Measurements from ENCODE around the gene NBL1.

Gene NBL1

GRCh38 chr1:19696820-19697219, 52.7 kb downstream of the NBL1 start:
- no peaks in the 10 kb centered on the region for H3K9me3 ChIP-seq (ENCODE audit: control insufficient read depth, insufficient read depth, low read depth, low read length)
- H3K4me1 ChIP-seq (ENCODE audit: control insufficient read depth, insufficient read depth, low read length), result no peaks in the 10 kb centered on the region
- no peak overlapping the region for H3K4me3 ChIP-seq (ENCODE audit: low read depth, low read length)
- H3K27ac ChIP-seq (ENCODE audit: extremely low read depth, low read depth, low read length), result no peak overlapping the region
- ChIA-PET CTCF (interaction anchor here (1.4 kb wide), 1 partner anchor 35 kb away, joined by 4 read pairs; no protein-coding TSS in a partner anchor), POLR2A (interaction anchor here (0.6 kb wide), 1 partner anchor 23 kb away, joined by 4 read pairs; no protein-coding TSS in a partner anchor)
- TF ChIP-seq KLF16 (tag by site-specific recombination; IDR thresholded peaks at IDR 0.05) (no peak), ZEB2 (tag by site-specific recombination; IDR thresholded peaks at IDR 0.05) (no peak), ZNF768 (tag by site-specific recombination; IDR thresholded peaks at IDR 0.05) (0 out of 2 replicates have a peak, but pooled peaks have one; percentile 39), ZNF174 (tag by site-specific recombination; IDR thresholded peaks at IDR 0.05) (no peak), ZBTB8A (tag by site-specific recombination; IDR thresholded peaks at IDR 0.05) (no peak), ZNF580 (tag by site-specific recombination; IDR thresholded peaks at IDR 0.05) (no peak), GFI1B (tag by site-specific recombination; IDR thresholded peaks at IDR 0.05) (no peak)
- H3K36me3 ChIP-seq (ENCODE audit: control insufficient read depth in 2 of 2, insufficient read depth in 1 of 2, low read length in 2 of 2), result no peaks in the 10 kb centered on the region

GRCh38 chr1:19698181-19698580, 54.1 kb downstream of the NBL1 start:
- no peak overlapping the region for H3K4me3 ChIP-seq (ENCODE audit: low read depth, low read length)
- H3K4me1 ChIP-seq (ENCODE audit: control insufficient read depth, insufficient read depth, low read length), result no peaks in the 10 kb centered on the region
- no peaks in the 10 kb centered on the region for H3K36me3 ChIP-seq (ENCODE audit: control insufficient read depth in 2 of 2, insufficient read depth in 1 of 2, low read length in 2 of 2)
- POLR2A ChIA-PET, result no interaction called here
- H3K9me3 ChIP-seq (ENCODE audit: control insufficient read depth, insufficient read depth, low read depth, low read length), result no peaks in the 10 kb centered on the region
- CTCF ChIA-PET, result interaction anchor here (0.6 to 1.6 kb wide), 3 partner anchors 17 to 518 kb away, joined by 3 to 6 read pairs (median 3); no protein-coding TSS in a partner anchor
- TF ChIP-seq ZNF23 (tag by site-specific recombination; IDR thresholded peaks at IDR 0.05; ENCODE audit: borderline replicate concordance) (no peak), ZSCAN5A (tag by site-specific recombination; IDR thresholded peaks at IDR 0.05) (no peak), SP2 (tag by site-specific recombination; IDR thresholded peaks at IDR 0.05) (no peak), ZNF19 (tag by site-specific recombination; IDR thresholded peaks at IDR 0.05; ENCODE audit: low read depth) (no peak), TRIM28 (IDR thresholded peaks at IDR 0.05; ENCODE audit: borderline replicate concordance, low read length) (no peak), ZNF26 (tag by site-specific recombination; IDR thresholded peaks at IDR 0.05) (no peak), ZNF837 (tag by site-specific recombination; IDR thresholded peaks at IDR 0.05) (no peak), ZBTB49 (tag by site-specific recombination; IDR thresholded peaks at IDR 0.05; ENCODE audit: low read depth) (no peak), ZNF140 (tag by site-specific recombination; IDR thresholded peaks at IDR 0.05) (no peak), ZNF37A (tag by site-specific recombination; IDR thresholded peaks at IDR 0.05) (no peak), ZNF433 (tag by site-specific recombination; IDR thresholded peaks at IDR 0.05; ENCODE audit: low read depth) (no peak), ZNF621 (tag by site-specific recombination; IDR thresholded peaks at IDR 0.05) (no peak), ZBTB7A (tag by site-specific recombination; IDR thresholded peaks at IDR 0.05; ENCODE audit: low read depth) (no peak), ZXDB (tag by site-specific recombination; IDR thresholded peaks at IDR 0.05) (no peak)
- no peak overlapping the region for H3K27ac ChIP-seq (ENCODE audit: extremely low read depth, low read depth, low read length)

Measured in HEK293 (cell line).